Gastroesophageal sphincter (tissue), 4 donors: ENCODE results near the gene PLA2G2E. TPM values are rescaled to one million over a fixed set of nuclear protein-coding genes. Genes with fewer than 3 reads are reported as not detected.

Experiments
- ATAC-seq: fragments of 150-250 bp; one replicate; pipeline ENCODE4 v1.9.1; 2016; ENCODE audit warnings: mild to moderate bottlenecking, moderate library complexity
- H3K27ac ChIP-seq, 4 donors: fragments of 200-600 bp; sonication (generic) in 3 of 4; 1 replicate in 3 of 4; 2 replicates in 1 of 4; pipeline ENCODE4 v1.5.1; 2016 to 2019
- H3K27me3 ChIP-seq: fragments of 200-600 bp; sonication (generic); one replicate; pipeline ENCODE4 v1.5.1; 2019
- H3K36me3 ChIP-seq, 2 donors: fragments of 200-600 bp; sonication (generic); one replicate each; pipeline ENCODE4 v1.5.1; 2019; ENCODE audit warnings: control low read depth in 1 of 2
- H3K4me1 ChIP-seq, 3 donors: fragments of 200-600 bp; sonication (generic); 1 replicate in 2 of 3; 2 replicates in 1 of 3; pipeline ENCODE4 v1.5.1; 2016 to 2019; ENCODE audit warnings: control low read depth in 2 of 3
- H3K4me3 ChIP-seq, 2 donors: fragments of 200-600 bp; sonication (generic); one replicate each; pipeline ENCODE4 v1.5.1; 2019; ENCODE audit warnings: mild to moderate bottlenecking in 1 of 2, moderate library complexity in 1 of 2
- H3K9me3 ChIP-seq, 3 donors: fragments of 200-600 bp; sonication (generic); one replicate each; pipeline ENCODE4 v1.5.1; 2017 to 2019; ENCODE audit warnings: control low read depth in 2 of 3
- EP300 ChIP-seq: sonication (generic); formaldehyde crosslinking; IDR thresholded peaks from one replicate; pipeline ENCODE4 v1.6.1; 2017; ENCODE audit warnings: antibody characterized with exemption, mild to moderate bottlenecking
- POLR2A ChIP-seq, 2 donors: fragments of 450-650 bp; IDR thresholded peaks; one replicate each; pipeline ENCODE4 v1.6.1; 2017; ENCODE audit warnings: antibody characterized with exemption in 2 of 2, mild to moderate bottlenecking in 2 of 2, moderate library complexity in 1 of 2
- POLR2AphosphoS5 ChIP-seq: sonication (generic); formaldehyde crosslinking; IDR thresholded peaks from one replicate; pipeline ENCODE4 v1.6.1; 2017; ENCODE audit warnings: antibody characterized with exemption
- WGBS, 2 donors: methylation state at CpG; one replicate each; pipeline ENCODE4 v1.1.5; 2018; ENCODE audit warnings: low coverage in 1 of 2; 5-methylcytosine and 5-hydroxymethylcytosine counted together
- total RNA-seq, 4 donors: library from RNA; depleted of rRNA; stranded (reverse); fragments of >200 nt; gene quantifications; one replicate each; pipeline ENCODE4 v1.1.0, GENCODE V29; 2016
- TF ChIP-seq, protein P1 (sequence below), 4 experiments: fragments of 200-600 bp in 2 of 4; fragments of 450-650 bp in 2 of 4; sonication (generic) in 1 of 4; IDR thresholded peaks; one replicate each; pipeline ENCODE4 v1.5.1; 2017 to 2019; ENCODE audit warnings: antibody characterized with exemption in 4 of 4, mild to moderate bottlenecking in 2 of 4, moderate library complexity in 2 of 4

The PLA2G2E gene, protein sequence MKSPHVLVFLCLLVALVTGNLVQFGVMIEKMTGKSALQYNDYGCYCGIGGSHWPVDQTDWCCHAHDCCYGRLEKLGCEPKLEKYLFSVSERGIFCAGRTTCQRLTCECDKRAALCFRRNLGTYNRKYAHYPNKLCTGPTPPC
- total RNA-seq, result not detected

DNA sequence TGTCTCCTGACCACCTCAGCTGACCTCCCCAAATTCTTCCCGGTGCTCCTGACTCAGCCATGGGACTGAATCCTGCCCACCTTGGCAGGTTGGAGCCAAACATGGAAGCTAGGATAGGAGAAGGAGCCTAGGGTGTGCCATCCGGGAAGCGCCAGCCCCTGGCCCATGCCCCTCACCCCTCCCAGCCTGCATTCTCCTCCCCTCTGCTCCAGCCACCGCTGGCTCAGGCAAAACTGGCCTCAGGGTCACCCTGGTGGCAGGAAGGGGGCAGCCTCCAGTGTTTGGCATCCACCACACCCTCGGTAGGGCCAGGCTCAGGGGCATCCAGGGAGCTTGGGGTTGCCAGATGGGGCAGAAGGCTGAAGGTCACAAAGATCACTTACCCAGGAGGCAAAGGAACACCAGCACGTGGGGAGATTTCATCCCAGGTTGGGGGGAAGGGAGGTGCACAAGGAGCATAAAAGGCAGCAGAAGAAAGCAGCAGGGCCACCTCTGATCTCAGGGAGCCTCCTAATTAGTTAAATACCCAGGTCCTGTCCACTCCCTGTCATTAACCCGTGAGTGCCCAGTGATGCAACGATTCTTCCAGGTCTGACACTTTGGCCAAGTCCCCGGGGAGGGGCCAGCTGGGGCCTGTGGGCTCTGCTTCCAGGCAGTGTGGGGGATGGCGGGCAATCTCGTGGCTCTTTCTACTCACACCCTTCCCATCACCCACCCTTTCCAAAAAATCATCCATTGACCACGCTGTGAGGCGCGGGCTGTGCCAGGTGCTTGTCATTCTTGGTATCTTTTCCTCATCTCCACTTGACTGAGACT, at the start of gene PLA2G2E:
PLA2G2E (minus strand) TSS at position 481 of the 816 bp plus-strand sequence; CDS start at position 423, 58 bp downstream.
- no peak for TF ChIP-seq POLR2AphosphoS5
- TF ChIP-seq POLR2A (IDR thresholded peaks at IDR 0.05), result no peak
- TF ChIP-seq, protein P1, sequence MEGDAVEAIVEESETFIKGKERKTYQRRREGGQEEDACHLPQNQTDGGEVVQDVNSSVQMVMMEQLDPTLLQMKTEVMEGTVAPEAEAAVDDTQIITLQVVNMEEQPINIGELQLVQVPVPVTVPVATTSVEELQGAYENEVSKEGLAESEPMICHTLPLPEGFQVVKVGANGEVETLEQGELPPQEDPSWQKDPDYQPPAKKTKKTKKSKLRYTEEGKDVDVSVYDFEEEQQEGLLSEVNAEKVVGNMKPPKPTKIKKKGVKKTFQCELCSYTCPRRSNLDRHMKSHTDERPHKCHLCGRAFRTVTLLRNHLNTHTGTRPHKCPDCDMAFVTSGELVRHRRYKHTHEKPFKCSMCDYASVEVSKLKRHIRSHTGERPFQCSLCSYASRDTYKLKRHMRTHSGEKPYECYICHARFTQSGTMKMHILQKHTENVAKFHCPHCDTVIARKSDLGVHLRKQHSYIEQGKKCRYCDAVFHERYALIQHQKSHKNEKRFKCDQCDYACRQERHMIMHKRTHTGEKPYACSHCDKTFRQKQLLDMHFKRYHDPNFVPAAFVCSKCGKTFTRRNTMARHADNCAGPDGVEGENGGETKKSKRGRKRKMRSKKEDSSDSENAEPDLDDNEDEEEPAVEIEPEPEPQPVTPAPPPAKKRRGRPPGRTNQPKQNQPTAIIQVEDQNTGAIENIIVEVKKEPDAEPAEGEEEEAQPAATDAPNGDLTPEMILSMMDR (IDR thresholded peaks at IDR 0.05), result no peak
- TF ChIP-seq EP300, result no peak
- WGBS, 2 donors, result 62 to 66% methylated on average over 2 to 10 of the region's 14 CpGs
- ATAC-seq, result no peak
- H3K9me3 ChIP-seq, result no peaks in the 10 kb centered on the region
- H3K36me3 ChIP-seq, result no peaks in the 10 kb centered on the region
- no peak within 1 kb of the TSS for H3K4me3 ChIP-seq
- H3K27me3 ChIP-seq, result peaks cover 12% of the 10 kb centered on the region
- H3K27ac ChIP-seq, result no peak within 1 kb of the TSS
- peaks cover 0 to 3% (median 0%) of the 10 kb centered on the region in 3 donors for H3K4me1 ChIP-seq

DNA sequence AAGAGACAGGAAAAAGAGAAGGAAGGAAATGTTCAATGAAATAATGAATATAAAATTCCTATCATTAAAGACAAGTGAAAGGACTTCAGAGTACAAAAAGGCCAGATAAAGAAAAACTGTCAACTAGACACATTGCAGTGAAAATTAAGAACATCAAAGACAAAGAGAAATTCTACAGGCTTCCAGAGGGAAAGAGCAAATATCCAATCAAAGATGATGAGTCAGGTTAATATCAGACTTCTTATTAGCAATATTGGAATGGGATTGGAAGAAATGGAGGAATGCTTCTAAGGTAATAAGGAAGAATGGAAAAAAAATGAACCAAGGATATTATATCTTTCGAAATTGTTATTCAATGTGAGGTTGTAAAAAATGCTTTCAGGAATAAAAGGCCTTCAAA, 48.2 kb upstream of the PLA2G2E start:
- ATAC-seq, result no peak
- 91 to 100% methylated on average over 1 of the region's 1 CpG for WGBS, 2 donors

DNA sequence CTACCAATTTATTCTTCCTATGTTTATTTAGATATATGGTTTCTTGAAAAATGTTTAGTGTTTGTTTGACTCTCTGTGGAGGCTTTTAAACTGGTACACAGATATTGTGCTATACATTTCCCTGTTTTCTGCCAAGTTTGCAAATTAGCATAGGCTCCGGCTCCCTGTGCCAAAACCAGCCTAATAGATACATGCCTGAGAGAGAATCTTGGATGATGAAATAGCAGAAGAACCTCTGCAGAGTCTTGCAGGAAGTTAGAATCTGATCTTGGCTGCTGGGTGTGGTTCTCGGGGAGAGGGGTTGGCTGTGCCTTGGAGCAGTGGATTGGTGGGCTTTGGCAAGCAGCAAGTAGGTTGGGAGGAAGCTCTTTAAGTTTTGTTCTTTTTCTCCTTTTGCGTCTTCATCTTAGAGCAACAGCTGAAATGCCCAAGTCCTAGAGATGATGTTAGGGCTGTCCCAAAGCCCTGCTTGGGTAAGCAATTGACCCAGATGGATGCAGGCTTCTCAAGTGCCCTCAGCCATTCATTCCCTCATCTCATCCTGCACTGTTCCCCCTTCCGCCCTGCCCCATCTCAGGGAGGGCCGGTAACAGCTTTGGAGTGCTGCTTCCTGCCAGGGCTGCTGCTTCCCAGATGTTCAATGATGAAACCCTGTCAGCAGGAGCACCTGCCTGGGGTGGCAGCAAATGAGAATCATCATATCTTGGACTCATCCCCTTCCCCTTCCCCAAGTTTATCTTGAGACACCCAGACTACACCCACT, 46.7 kb upstream of the PLA2G2E start:
- TF ChIP-seq POLR2A (IDR thresholded peaks at IDR 0.05) (no peak), POLR2AphosphoS5 (no peak), EP300 (no peak)
- TF ChIP-seq, protein P1 (IDR thresholded peaks at IDR 0.05), result no peak
- Histone ChIP-seq H3K4me3 (no peak overlapping the region), H3K36me3 (no peaks in the 10 kb centered on the region), H3K4me1 (peaks cover 0 to 6% (median 0%) of the 10 kb centered on the region in 3 donors), H3K9me3 (no peaks in the 10 kb centered on the region), H3K27ac (no peak overlapping the region), H3K27me3 (peaks cover 17% of the 10 kb centered on the region)
- ATAC-seq, result no peak
- WGBS, 2 donors, result 70 to 80% methylated on average over 3 to 4 of the region's 5 CpGs

More for the DNA sequence above, 48.2 kb upstream of the PLA2G2E start:
- H3K9me3 ChIP-seq, result no peaks in the 10 kb centered on the region
- H3K27me3 ChIP-seq, result peaks cover 17% of the 10 kb centered on the region
- H3K36me3 ChIP-seq, result no peaks in the 10 kb centered on the region
- H3K27ac ChIP-seq, result no peak overlapping the region
- peaks cover 0 to 8% (median 0%) of the 10 kb centered on the region in 3 donors for H3K4me1 ChIP-seq
- H3K4me3 ChIP-seq, result no peak overlapping the region
- TF ChIP-seq, protein P1 (IDR thresholded peaks at IDR 0.05), result no peak
- TF ChIP-seq POLR2A (IDR thresholded peaks at IDR 0.05) (no peak), POLR2AphosphoS5 (no peak), EP300 (no peak)

DNA sequence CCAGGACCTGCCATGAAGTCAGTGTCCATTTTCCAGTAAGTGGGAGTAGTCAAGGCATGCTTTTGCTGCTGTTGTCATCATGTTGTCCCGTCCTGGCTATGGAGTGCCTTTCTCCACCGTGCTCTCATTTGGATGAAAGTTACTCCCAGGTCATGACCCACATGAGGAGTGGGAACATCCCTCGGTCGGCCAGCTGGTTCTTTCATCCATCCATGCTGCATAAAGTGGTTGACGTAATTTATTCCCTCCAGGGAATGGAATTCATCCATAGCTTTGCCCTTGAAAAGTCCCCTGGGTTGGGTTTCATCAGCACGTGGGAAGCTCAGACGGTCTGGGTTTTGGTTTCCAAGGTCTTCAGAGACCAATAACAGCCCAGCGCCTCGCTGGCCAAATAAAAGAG, 44.4 kb upstream of the PLA2G2E start:
- Histone ChIP-seq H3K4me1 (no peaks in the 10 kb centered on the region), H3K9me3 (peaks cover 0 to 9% (median 0%) of the 10 kb centered on the region in 3 donors), H3K27ac (peak overlapping the region in 1 of 4 donors; percentile 2), H3K36me3 (no peaks in the 10 kb centered on the region), H3K27me3 (peaks cover 22% of the 10 kb centered on the region), H3K4me3 (no peak overlapping the region)
- peak; percentile 82 for ATAC-seq
- WGBS, 2 donors, result 75 to 85% methylated on average over 2 to 8 of the region's 9 CpGs
- TF ChIP-seq, protein P1 (IDR thresholded peaks at IDR 0.05), result no peak
- TF ChIP-seq POLR2AphosphoS5 (no peak), EP300 (no peak), POLR2A (IDR thresholded peaks at IDR 0.05) (no peak)
